ENCODE measurements around the gene ALPI.
"Not testable (repeated sequence)": the region's sequence is repeated elsewhere in the genome, so short reads cannot be mapped to it uniquely, and the experiment has no call there.

ALPI gene

DNA sequence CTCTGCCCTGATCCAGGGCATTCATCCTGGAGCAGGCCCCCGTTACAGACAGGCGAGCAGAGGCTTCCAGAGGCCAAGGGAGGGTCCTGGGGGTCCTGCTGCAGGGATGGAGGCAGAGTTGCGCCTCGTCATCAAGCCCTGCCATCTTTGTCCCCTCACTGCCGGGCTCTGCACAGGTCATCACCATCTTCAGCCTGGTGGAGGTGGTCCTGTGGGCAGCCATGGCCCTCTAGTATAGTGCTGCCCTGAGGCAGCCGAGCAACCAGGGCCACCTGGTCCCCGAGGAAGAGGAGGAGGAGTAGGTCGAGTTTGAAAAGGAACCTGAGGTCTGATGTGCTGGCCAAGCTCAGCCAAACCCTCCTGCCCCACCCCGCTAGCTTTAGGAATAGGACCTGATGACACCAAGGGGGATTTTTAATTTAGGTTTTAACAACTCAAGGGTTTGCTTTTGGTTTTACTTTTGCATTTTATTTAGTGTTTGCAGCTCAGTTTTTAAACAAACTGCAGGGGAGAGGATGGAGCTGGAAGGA lies 8.8 kb upstream of the ALPI start:
- Histone ChIP-seq H3K4me1 (ENCODE audit: low read length) (peaks cover 12% of the 10 kb centered on the region), H3K4me2 (ENCODE audit: low read length) (peak overlapping the region; percentile 26), H3K9ac (ENCODE audit: low read length) (no peak overlapping the region), H3K79me2 (ENCODE audit: low read length) (no peaks in the 10 kb centered on the region), H3K27ac (ENCODE audit: low read length) (no peak overlapping the region), H3K27me3 (ENCODE audit: low read depth, low read length) (no peaks in the 10 kb centered on the region), H3K9me3 (ENCODE audit: insufficient read depth, low read length) (no peaks in the 10 kb centered on the region), H4K20me1 (ENCODE audit: insufficient read depth, low read length) (no peaks in the 10 kb centered on the region), H3K4me3 (ENCODE audit: low read length) (no peak overlapping the region), H3K36me3 (replicated peaks; ENCODE audit: low read depth, low read length) (no peaks in the 10 kb centered on the region), H2AFZ (ENCODE audit: low read depth, low read length) (peak overlapping the region; percentile 74)
- TF ChIP-seq, protein P1, sequence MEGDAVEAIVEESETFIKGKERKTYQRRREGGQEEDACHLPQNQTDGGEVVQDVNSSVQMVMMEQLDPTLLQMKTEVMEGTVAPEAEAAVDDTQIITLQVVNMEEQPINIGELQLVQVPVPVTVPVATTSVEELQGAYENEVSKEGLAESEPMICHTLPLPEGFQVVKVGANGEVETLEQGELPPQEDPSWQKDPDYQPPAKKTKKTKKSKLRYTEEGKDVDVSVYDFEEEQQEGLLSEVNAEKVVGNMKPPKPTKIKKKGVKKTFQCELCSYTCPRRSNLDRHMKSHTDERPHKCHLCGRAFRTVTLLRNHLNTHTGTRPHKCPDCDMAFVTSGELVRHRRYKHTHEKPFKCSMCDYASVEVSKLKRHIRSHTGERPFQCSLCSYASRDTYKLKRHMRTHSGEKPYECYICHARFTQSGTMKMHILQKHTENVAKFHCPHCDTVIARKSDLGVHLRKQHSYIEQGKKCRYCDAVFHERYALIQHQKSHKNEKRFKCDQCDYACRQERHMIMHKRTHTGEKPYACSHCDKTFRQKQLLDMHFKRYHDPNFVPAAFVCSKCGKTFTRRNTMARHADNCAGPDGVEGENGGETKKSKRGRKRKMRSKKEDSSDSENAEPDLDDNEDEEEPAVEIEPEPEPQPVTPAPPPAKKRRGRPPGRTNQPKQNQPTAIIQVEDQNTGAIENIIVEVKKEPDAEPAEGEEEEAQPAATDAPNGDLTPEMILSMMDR (IDR thresholded peaks at IDR 0.05; ENCODE audit: low read depth, low read length), result no peak
- no peak for TF ChIP-seq EZH2phosphoT487 (IDR thresholded peaks at IDR 0.05; ENCODE audit: low read depth)

DNA sequence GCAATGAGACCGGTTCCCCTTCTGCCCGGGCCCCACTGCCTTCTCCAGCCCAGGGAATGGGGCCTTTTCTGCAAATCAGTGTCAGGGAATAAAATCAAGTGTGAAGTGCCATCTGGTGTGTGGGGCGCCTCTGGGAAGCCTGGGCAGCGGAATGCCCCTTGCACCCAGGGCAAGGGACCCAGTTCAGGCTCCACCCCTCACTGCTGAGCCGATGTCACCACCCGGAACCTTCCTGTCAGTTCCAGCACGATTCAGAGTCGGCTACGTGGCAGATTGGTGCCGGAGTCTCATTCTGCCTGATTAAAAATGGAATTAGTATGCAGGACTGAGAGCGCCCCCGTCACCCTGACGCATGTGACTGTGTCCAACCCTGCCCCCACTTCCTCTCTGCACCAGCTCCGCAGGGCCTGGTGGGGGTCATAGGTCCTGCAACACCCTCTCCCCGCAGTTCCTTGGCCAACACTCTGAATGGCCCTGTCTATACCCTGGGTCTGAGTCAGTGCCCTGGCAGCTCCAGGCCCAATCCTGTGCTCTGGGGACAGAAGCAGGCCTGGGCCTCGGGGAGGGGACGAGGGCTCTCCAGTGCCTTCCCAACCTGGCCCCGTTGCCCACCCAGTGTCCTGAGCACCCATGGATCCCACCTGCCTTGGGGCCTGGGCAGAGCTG lies 8.2 kb upstream of the ALPI start:
- Histone ChIP-seq H3K36me3 (replicated peaks; ENCODE audit: low read depth, low read length) (no peaks in the 10 kb centered on the region), H3K9me3 (ENCODE audit: insufficient read depth, low read length) (no peaks in the 10 kb centered on the region), H3K9ac (ENCODE audit: low read length) (no peak overlapping the region), H3K4me2 (ENCODE audit: low read length) (peak overlapping the region; percentile 26), H4K20me1 (ENCODE audit: insufficient read depth, low read length) (no peaks in the 10 kb centered on the region), H3K79me2 (ENCODE audit: low read length) (no peaks in the 10 kb centered on the region), H2AFZ (ENCODE audit: low read depth, low read length) (peak overlapping the region; percentile 74), H3K27me3 (ENCODE audit: low read depth, low read length) (no peaks in the 10 kb centered on the region), H3K4me1 (ENCODE audit: low read length) (peaks cover 12% of the 10 kb centered on the region), H3K4me3 (ENCODE audit: low read length) (no peak overlapping the region), H3K27ac (ENCODE audit: low read length) (no peak overlapping the region)
- TF ChIP-seq EZH2phosphoT487 (IDR thresholded peaks at IDR 0.05; ENCODE audit: low read depth), result no peak
- TF ChIP-seq, protein P1 (IDR thresholded peaks at IDR 0.05; ENCODE audit: low read depth, low read length), result no peak

DNA sequence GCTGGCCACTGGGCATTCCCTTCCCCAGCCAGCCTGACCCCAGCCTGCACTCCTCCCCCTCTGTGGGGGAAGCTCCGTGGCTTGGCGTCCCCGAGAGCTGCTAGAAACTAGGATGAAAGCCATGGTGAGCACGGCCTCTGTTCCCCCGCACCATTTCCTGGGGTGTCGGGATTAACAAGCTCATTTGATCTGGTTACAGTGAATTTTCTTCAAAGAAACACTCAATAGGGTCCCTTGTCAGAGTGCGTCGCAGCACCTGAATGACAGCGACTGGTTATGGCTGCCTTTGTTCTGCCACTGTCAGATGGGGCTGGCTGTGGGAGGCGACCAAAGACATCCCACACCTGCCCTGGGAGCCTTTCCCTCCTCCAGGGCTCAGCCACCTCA lies 7.7 kb upstream of the ALPI start:
- Histone ChIP-seq H3K9ac (ENCODE audit: low read length) (no peak overlapping the region), H3K4me2 (ENCODE audit: low read length) (no peak overlapping the region), H3K4me1 (ENCODE audit: low read length) (peaks cover 12% of the 10 kb centered on the region), H3K79me2 (ENCODE audit: low read length) (no peaks in the 10 kb centered on the region), H3K27ac (ENCODE audit: low read length) (no peak overlapping the region), H3K9me3 (ENCODE audit: insufficient read depth, low read length) (no peaks in the 10 kb centered on the region), H3K27me3 (ENCODE audit: low read depth, low read length) (no peaks in the 10 kb centered on the region), H3K4me3 (ENCODE audit: low read length) (no peak overlapping the region), H3K36me3 (replicated peaks; ENCODE audit: low read depth, low read length) (no peaks in the 10 kb centered on the region), H4K20me1 (ENCODE audit: insufficient read depth, low read length) (no peaks in the 10 kb centered on the region), H2AFZ (ENCODE audit: low read depth, low read length) (no peak overlapping the region)
- no peak for TF ChIP-seq EZH2phosphoT487 (IDR thresholded peaks at IDR 0.05; ENCODE audit: low read depth)
- TF ChIP-seq, protein P1 (IDR thresholded peaks at IDR 0.05; ENCODE audit: low read depth, low read length), result no peak

DNA sequence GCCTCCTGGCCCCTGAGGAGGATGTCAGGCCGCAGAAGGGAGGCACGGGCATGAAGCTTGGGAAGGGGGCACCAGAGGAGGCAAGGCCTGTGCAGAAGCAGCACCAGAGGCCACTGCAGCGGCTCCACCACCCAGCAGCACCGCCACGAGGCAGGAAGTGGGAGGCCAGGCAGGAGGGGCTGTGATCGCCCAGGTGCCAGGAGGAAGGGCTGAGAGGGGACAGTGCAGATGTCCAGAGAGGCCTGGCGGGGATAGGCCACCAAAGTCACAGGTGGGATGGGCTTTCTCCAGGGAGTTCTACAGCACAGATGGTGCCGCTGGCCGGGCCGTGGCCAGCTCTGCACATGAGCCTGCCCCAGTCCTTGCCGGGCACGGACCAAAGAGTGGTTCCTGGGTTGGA lies 6.0 kb upstream of the ALPI start:
- H3K4me3 ChIP-seq (ENCODE audit: low read length), result no peak overlapping the region
- H3K27me3 ChIP-seq (ENCODE audit: low read depth, low read length), result no peaks in the 10 kb centered on the region
- H3K79me2 ChIP-seq (ENCODE audit: low read length), result no peaks in the 10 kb centered on the region
- TF ChIP-seq EZH2phosphoT487 (IDR thresholded peaks at IDR 0.05; ENCODE audit: low read depth), result no peak
- TF ChIP-seq, protein P1 (IDR thresholded peaks at IDR 0.05; ENCODE audit: low read depth, low read length), result no peak
- no peaks in the 10 kb centered on the region for H4K20me1 ChIP-seq (ENCODE audit: insufficient read depth, low read length)
- H3K27ac ChIP-seq (ENCODE audit: low read length), result no peak overlapping the region
- H3K36me3 ChIP-seq (replicated peaks; ENCODE audit: low read depth, low read length), result no peaks in the 10 kb centered on the region
- no peak overlapping the region for H2AFZ ChIP-seq (ENCODE audit: low read depth, low read length)
- H3K9ac ChIP-seq (ENCODE audit: low read length), result no peak overlapping the region
- peaks cover 9% of the 10 kb centered on the region for H3K4me1 ChIP-seq (ENCODE audit: low read length)
- no peaks in the 10 kb centered on the region for H3K9me3 ChIP-seq (ENCODE audit: insufficient read depth, low read length)
- H3K4me2 ChIP-seq (ENCODE audit: low read length), result no peak overlapping the region

DNA sequence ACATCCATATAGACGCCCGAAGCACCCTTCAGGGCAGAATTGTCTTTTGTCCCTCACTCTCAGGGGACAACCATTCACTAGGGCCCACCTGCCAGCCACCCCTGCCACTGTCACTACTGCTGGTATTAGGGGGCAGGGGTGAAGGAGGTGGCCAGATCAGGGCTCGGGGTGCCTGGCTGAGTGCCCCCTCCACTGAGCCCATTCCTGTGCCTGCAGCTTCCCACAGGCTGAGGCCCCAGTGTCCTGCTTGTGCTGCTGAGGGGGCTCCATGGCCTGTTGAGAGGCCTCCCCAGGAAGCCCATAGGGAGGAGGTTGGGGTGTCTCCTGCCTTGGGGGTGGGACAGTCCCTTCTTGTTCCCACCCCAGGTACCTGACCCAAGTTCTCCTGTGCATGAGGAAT lies 4.3 kb upstream of the ALPI start:
- H3K9ac ChIP-seq (ENCODE audit: low read length); H3K79me2 ChIP-seq (ENCODE audit: low read length); H3K4me1 ChIP-seq (ENCODE audit: low read length); H3K4me3 ChIP-seq (ENCODE audit: low read length); H3K27ac ChIP-seq (ENCODE audit: low read length); H3K9me3 ChIP-seq (ENCODE audit: insufficient read depth, low read length); H4K20me1 ChIP-seq (ENCODE audit: insufficient read depth, low read length); H3K27me3 ChIP-seq (ENCODE audit: low read depth, low read length); H3K4me2 ChIP-seq (ENCODE audit: low read length); H2AFZ ChIP-seq (ENCODE audit: low read depth, low read length); H3K36me3 ChIP-seq (replicated peaks; ENCODE audit: low read depth, low read length): not testable (repeated sequence)
